ENCODE data around the gene TP63. TPM values are rescaled to one million over a fixed set of nuclear protein-coding genes. Genes with fewer than 3 reads are reported as not detected.

TP63 gene
- total and polyA plus RNA-seq, 2 donors (not counting 3 experiments of a cell fraction or from before 2014, with no cell fraction given) = not detected

GRCh38 chr3:189631409-189631808 is 220 bp downstream of the TP63 start:
- POLR2A ChIA-PET = no interaction called here
- no TSS peak for BruUV-seq (replicated peaks)

More at GRCh38 chr3:189631409-189631808, 220 bp downstream of the TP63 start:
- Histone ChIP-seq H3K4me3 (replicated peaks in 1 of 3; ENCODE audit: insufficient read depth in 1 of 3, low read depth in 1 of 3, low read length in 3 of 3) (no peak overlapping the region), H3K27ac (ENCODE audit: insufficient read depth, low read depth, low read length) (no peak overlapping the region), H3K4me2 (ENCODE audit: insufficient read depth, low read length) (no peak overlapping the region), H3K36me3 (ENCODE audit: control insufficient read depth in 2 of 2, extremely low read depth in 1 of 2, insufficient read depth in 2 of 2, low read length in 2 of 2) (no peaks in the 10 kb centered on the region), H4K20me1 (replicated peaks; ENCODE audit: control insufficient read depth, extremely low read depth, insufficient read depth, low read length) (no peaks in the 10 kb centered on the region), H3K79me2 (ENCODE audit: control insufficient read depth, insufficient read depth, low read length) (no peaks in the 10 kb centered on the region), H3K27me3 (ENCODE audit: control insufficient read depth in 2 of 2, insufficient read depth in 2 of 2, low read length in 2 of 2) (no peaks in the 10 kb centered on the region), H3K9me3 (replicated peaks; ENCODE audit: control insufficient read depth, insufficient read depth, low read length) (no peaks in the 10 kb centered on the region), H2AFZ (ENCODE audit: low read depth, low read length) (no peak overlapping the region), H3K9ac (replicated peaks; ENCODE audit: extremely low read depth, insufficient read depth, low read length) (no peak overlapping the region), H3K4me1 (ENCODE audit: control insufficient read depth, extremely low read depth, insufficient read depth, low read length) (no peaks in the 10 kb centered on the region), H3K9me1 (replicated peaks; ENCODE audit: control insufficient read depth, extremely low read depth, insufficient read depth, low read length) (no peaks in the 10 kb centered on the region)
- TF ChIP-seq MAX (IDR thresholded peaks at IDR 0.05; ENCODE audit: insufficient read depth, insufficient read length) (no peak), GATA2 (IDR thresholded peaks at IDR 0.05; ENCODE audit: insufficient read depth, insufficient read length, low read depth, low read length) (no peak), POLR2A (IDR thresholded peaks at IDR 0.05; ENCODE audit: low read depth, low read length) (no peak), EZH2 (IDR thresholded peaks at IDR 0.05; ENCODE audit: borderline replicate concordance, low read depth, low read length, severe bottlenecking) (no peak), POLR2AphosphoS5 (IDR thresholded peaks at IDR 0.05; ENCODE audit: insufficient read depth, low read depth, low read length) (no peak), CTCF (IDR thresholded peaks at IDR 0.05; ENCODE audit: extremely low read depth in 1 of 2, insufficient read depth in 1 of 2, low read depth in 1 of 2, low read length in 2 of 2) (no peak), MYC (IDR thresholded peaks at IDR 0.05; ENCODE audit: low read depth, low read length) (no peak), FOS (IDR thresholded peaks at IDR 0.05; ENCODE audit: borderline replicate concordance, insufficient read depth, low read length) (no peak)
- intact Hi-C loops (cut with micrococcal nuclease) (no loop called here), dilution Hi-C loops (cut with MboI; ENCODE audit: extremely low pct_ligation_motif_present, low sequenced_read_pairs) (no loop called here)
- DNase-seq (ENCODE audit: low read depth, low spot score) (no peak), FAIRE-seq (no peak)
- CTCF ChIA-PET = interaction anchor here (1.6 kb wide), 1 partner anchor 317 kb away, joined by 6 read pairs; no protein-coding TSS in a partner anchor

Data from endothelial cell of umbilical vein (primary cell).